ENCODE measurements around the gene RPTOR. TPM values are rescaled to one million over a fixed set of nuclear protein-coding genes. Genes with fewer than 3 reads are reported as not detected.

The RPTOR gene
- total and polyA plus RNA-seq, 2 donors (not counting 3 experiments of a cell fraction or from before 2014, with no cell fraction given): 10.7 to 41.8 TPM

GRCh38 chr17:80880648-80880985 lies 336.0 kb downstream of the RPTOR start:
- Histone ChIP-seq H3K27ac (ENCODE audit: insufficient read depth, low read depth, low read length) (no peak overlapping the region), H3K36me3 (ENCODE audit: control insufficient read depth in 2 of 2, extremely low read depth in 1 of 2, insufficient read depth in 2 of 2, low read length in 2 of 2) (peaks cover 0 to 18% of the 10 kb centered on the region in 2 experiments), H3K4me1 (ENCODE audit: control insufficient read depth, extremely low read depth, insufficient read depth, low read length) (no peaks in the 10 kb centered on the region), H3K9me1 (replicated peaks; ENCODE audit: control insufficient read depth, extremely low read depth, insufficient read depth, low read length) (no peaks in the 10 kb centered on the region), H3K27me3 (ENCODE audit: control insufficient read depth in 2 of 2, insufficient read depth in 2 of 2, low read length in 2 of 2) (no peaks in the 10 kb centered on the region), H3K9me3 (replicated peaks; ENCODE audit: control insufficient read depth, insufficient read depth, low read length) (no peaks in the 10 kb centered on the region), H3K4me3 (replicated peaks in 1 of 3; ENCODE audit: insufficient read depth in 1 of 3, low read depth in 1 of 3, low read length in 3 of 3) (no peak overlapping the region), H3K79me2 (ENCODE audit: control insufficient read depth, insufficient read depth, low read length) (no peaks in the 10 kb centered on the region), H3K4me2 (ENCODE audit: insufficient read depth, low read length) (no peak overlapping the region), H2AFZ (ENCODE audit: low read depth, low read length) (no peak overlapping the region), H4K20me1 (replicated peaks; ENCODE audit: control insufficient read depth, extremely low read depth, insufficient read depth, low read length) (no peaks in the 10 kb centered on the region), H3K9ac (replicated peaks; ENCODE audit: extremely low read depth, insufficient read depth, low read length) (no peak overlapping the region)
- TF ChIP-seq MAX (IDR thresholded peaks at IDR 0.05; ENCODE audit: insufficient read depth, insufficient read length) (no peak), CTCF (IDR thresholded peaks at IDR 0.05; ENCODE audit: extremely low read depth in 1 of 2, insufficient read depth in 1 of 2, low read depth in 1 of 2, low read length in 2 of 2) (no peak), POLR2A (IDR thresholded peaks at IDR 0.05; ENCODE audit: low read depth, low read length) (no peak), MYC (IDR thresholded peaks at IDR 0.05; ENCODE audit: low read depth, low read length) (no peak), POLR2AphosphoS5 (IDR thresholded peaks at IDR 0.05; ENCODE audit: insufficient read depth, low read depth, low read length) (no peak), EZH2 (IDR thresholded peaks at IDR 0.05; ENCODE audit: borderline replicate concordance, low read depth, low read length, severe bottlenecking) (no peak), JUN (IDR thresholded peaks at IDR 0.05; ENCODE audit: borderline replicate concordance, insufficient read depth, insufficient read length, low read depth) (no peak), FOS (IDR thresholded peaks at IDR 0.05; ENCODE audit: borderline replicate concordance, insufficient read depth, low read length) (no peak)
- dilution Hi-C loops (cut with MboI; ENCODE audit: extremely low pct_ligation_motif_present, low sequenced_read_pairs) (no loop called here), intact Hi-C loops (cut with micrococcal nuclease) (no loop called here)
- CTCF ChIA-PET: interaction anchor here (0.8 to 2.4 kb wide), 3 partner anchors 14 to 33 kb away, joined by 3 to 8 read pairs (median 3); no protein-coding TSS in a partner anchor
- DNase-seq (ENCODE audit: low read depth, low spot score) (no peak), FAIRE-seq (no peak)
- POLR2A ChIA-PET: no interaction called here
- BruUV-seq (replicated peaks): no TSS peak

Measured in endothelial cell of umbilical vein (primary cell).